K562 (cell line): Measurements from ENCODE around the gene SLC25A51. TPM values are rescaled to one million over a fixed set of nuclear protein-coding genes. Genes with fewer than 3 reads are reported as not detected.
A peak's percentile ranks its signal among the peaks of the same experiment; 100 is the strongest.

Experiments used
- BCL6 ChIP-seq: fragments of 250-450 bp; sonication (Bioruptor Pico); IDR thresholded peaks from 2 replicates; pipeline ENCODE4 v1.4.0; 2020
- CEBPB ChIP-seq: fragments of 450-650 bp; IDR thresholded peaks from 2 replicates; pipeline ENCODE4 v1.6.1; 2016; ENCODE audit warnings: missing genetic modification characterization, missing compliant biosample characterization
- CEBPZ ChIP-seq: fragments of 150-350 bp; IDR thresholded peaks from 2 replicates; pipeline ENCODE4 v1.6.1; 2014; ENCODE audit warnings: low read depth, mild to moderate bottlenecking, low read length, borderline replicate concordance
- E4F1 ChIP-seq: fragments of 250-450 bp; sonication (Bioruptor Pico); IDR thresholded peaks from 2 replicates; pipeline ENCODE4 v1.5.0; 2021; ENCODE audit warnings: mild to moderate bottlenecking, borderline replicate concordance
- FOXA1 ChIP-seq: fragments of 450-650 bp; IDR thresholded peaks from 2 replicates; pipeline ENCODE4 v1.6.1; 2016; ENCODE audit warnings: mild to moderate bottlenecking, borderline replicate concordance
- TSHZ1 ChIP-seq: fragments of 250-450 bp; sonication (Bioruptor Pico); IDR thresholded peaks from 2 replicates; pipeline ENCODE4 v1.4.0; 2020; ENCODE audit warnings: mild to moderate bottlenecking, moderate library complexity
- YY1 ChIP-seq, 3 experiments: IDR thresholded peaks; 2 replicates each; pipeline ENCODE4 v1.6.1; 2011; ENCODE audit warnings: low read length in 2 of 3, mild to moderate bottlenecking in 2 of 3, moderate library complexity in 2 of 3, borderline replicate concordance in 1 of 3, control low read depth in 1 of 3, low read depth in 1 of 3; ENCODE audit not compliant: insufficient read depth in 3 of 3, insufficient replicate concordance in 2 of 3, control insufficient read depth in 1 of 3, insufficient read length in 1 of 3; ENCODE audit errors: extremely low read depth in 1 of 3
- ZBTB8A ChIP-seq: fragments of 450-650 bp; IDR thresholded peaks from 2 replicates; pipeline ENCODE4 v1.6.1; 2018; ENCODE audit warnings: mild to moderate bottlenecking, moderate library complexity; ENCODE audit not compliant: partially characterized antibody
- ZFP1 ChIP-seq: fragments of 450-650 bp; formaldehyde crosslinking; IDR thresholded peaks from 2 replicates; pipeline ENCODE4 v1.4.0; 2020; ENCODE audit warnings: mild to moderate bottlenecking, mixed read lengths
- ZMIZ1 ChIP-seq, 2 experiments: fragments of 150-350 bp in 1 of 2; IDR thresholded peaks; 2 replicates each; pipeline ENCODE4 v1.6.1; 2012 to 2016; ENCODE audit warnings: low read depth in 2 of 2, low read length in 2 of 2, mild to moderate bottlenecking in 1 of 2, moderate library complexity in 1 of 2
- ZNF217 ChIP-seq: sonication (generic); formaldehyde crosslinking; IDR thresholded peaks from 2 replicates; pipeline ENCODE4 v1.8.0; 2022; ENCODE audit warnings: mild to moderate bottlenecking, missing genetic modification reagents
- ZNF347 ChIP-seq: fragments of 450-650 bp; formaldehyde crosslinking; IDR thresholded peaks from 2 replicates; pipeline ENCODE4 v1.4.0; 2020; ENCODE audit warnings: low read depth, mild to moderate bottlenecking, moderate library complexity
- ZSCAN32 ChIP-seq: fragments of 450-650 bp; formaldehyde crosslinking; IDR thresholded peaks from 2 replicates; pipeline ENCODE4 v1.4.0; 2020; ENCODE audit warnings: mild to moderate bottlenecking, moderate library complexity
- polyA plus RNA-seq, 8 experiments: library from polyadenylated mRNA; depleted of rRNA in 4 of 8; stranded (reverse) in 5 of 8; unstranded in 3 of 8; fragments of >200 nt; fragmentation: Nextera tagmentation in 2 of 8; fragmentation: Illumina TruSeq in 1 of 8; extraction: Ambion mirVana in 2 of 8; extraction: Trizol in 1 of 8; gene quantifications; 2 replicates each; pipeline versions ENCODE4 v1.2.1 to v1.2.3, GENCODE V29; 2011 to 2014; ENCODE audit warnings: inconsistent platforms in 1 of 8, missing spikeins in 1 of 8
- total RNA-seq, 7 experiments: library from RNA; depleted of rRNA in 6 of 7; stranded (reverse); fragments of >200 nt in 6 of 7; fragmentation: Illumina TruSeq in 2 of 7; extraction: Trizol in 2 of 7; gene quantifications; 2 replicates each; pipeline versions ENCODE4 v1.2.1 to v1.2.3, GENCODE V29; 2011 to 2021; ENCODE audit warnings: low replicate concordance in 1 of 7

Gene SLC25A51
- total and polyA plus RNA-seq, 9 of the 15 experiments (the other 6 are each of a cell fraction or from before 2014, with no cell fraction given), result 9.1 to 40.7 (median 24.5) TPM

GRCh38 chr9:37913480-37914153 is 9.7 kb upstream of the SLC25A51 start (continued):
- TF ChIP-seq TSHZ1 (CRISPR knock-in tag), result no peak
- peak in 2 of 3 experiments; percentile 43 to 49 for TF ChIP-seq YY1 (IDR thresholded peaks at IDR 0.05; ENCODE audit: borderline replicate concordance in 1 of 3, control insufficient read depth in 1 of 3, extremely low read depth in 1 of 3, insufficient read depth in 3 of 3, insufficient read length in 1 of 3, insufficient replicate concordance in 2 of 3, low read depth in 1 of 3, low read length in 2 of 3)
- no peak for TF ChIP-seq FOXA1
- TF ChIP-seq CEBPB (tag), result no peak
- TF ChIP-seq ZBTB8A, result no peak
- no peak for TF ChIP-seq ZNF347
- TF ChIP-seq CEBPZ, result no peak
- TF ChIP-seq BCL6, result no peak
- TF ChIP-seq ZSCAN32, result 0 out of 2 replicates have a peak, but pooled peaks have one; percentile 20
- TF ChIP-seq ZMIZ1 (IDR thresholded peaks at IDR 0.05; ENCODE audit: low read depth in 2 of 2, low read length in 2 of 2), result no peak
- TF ChIP-seq E4F1 (CRISPR knock-in tag), result no peak
- TF ChIP-seq ZFP1 (CRISPR knock-in tag), result 0 out of 2 replicates have a peak, but pooled peaks have one; percentile 43
- TF ChIP-seq ZNF217 (CRISPR knock-in tag), result no peak
